ENCODE measurements around the gene GPATCH1. TPM values are rescaled to one million over a fixed set of nuclear protein-coding genes. Genes with fewer than 3 reads are reported as not detected.

The GPATCH1 gene
- total and polyA plus RNA-seq, 2 of the 13 experiments (the other 11 are each of a cell fraction or from before 2014, with no cell fraction given): 6.8 to 6.9 TPM

DNA sequence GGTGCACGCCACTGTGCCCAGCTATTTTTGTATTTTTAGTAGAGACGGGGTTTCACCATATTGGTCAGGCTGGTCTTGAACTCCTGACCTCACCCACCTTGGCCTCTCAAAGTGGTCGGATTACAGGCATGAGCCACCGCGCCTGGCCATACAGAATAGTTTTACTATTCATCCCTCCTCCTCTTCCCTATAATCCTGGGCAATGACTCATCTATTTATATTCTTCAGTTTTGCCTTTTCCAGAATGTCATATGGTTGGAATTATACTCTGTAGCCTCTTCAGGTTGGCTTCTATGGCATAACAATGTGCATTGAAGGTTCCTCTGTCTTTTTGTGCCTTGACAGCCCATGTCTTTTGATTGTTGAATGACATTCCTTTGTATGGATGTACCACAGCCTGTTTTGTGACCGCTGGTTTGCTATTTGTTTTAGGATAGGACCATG is 91.0 kb downstream of the GPATCH1 start:
- CTCF ChIA-PET (ENCODE audit: low intra/inter-chr PET ratio, low total read pairs): no interaction called here
- no peaks in the 10 kb centered on the region for H4K20me1 ChIP-seq (ENCODE audit: insufficient read depth, low read length)
- H3K4me1 ChIP-seq (ENCODE audit: insufficient read depth, low read length): peaks cover 49% of the 10 kb centered on the region
- POLR2A ChIA-PET: no interaction called here
- in situ Hi-C loops (cut with HindIII; ENCODE audit: extremely low pct_ligation_motif_present, low pct_unique_long_range_greater_than_20kb) (no loop called here), intact Hi-C loops (cut with micrococcal nuclease; ENCODE audit: unreplicated experiment) (no loop called here)
- peaks cover 8% of the 10 kb centered on the region for H3K9me3 ChIP-seq (ENCODE audit: low read length)
- FAIRE-seq (no peak), ATAC-seq (no peak), DNase-seq (ENCODE audit: low spot score) (no peak)
- no TSS peak for BruUV-seq (replicated peaks)
- no peak overlapping the region for H3K27ac ChIP-seq (ENCODE audit: extremely low read length, insufficient read depth, low read length)
- TF ChIP-seq NFE2L2 (IDR thresholded peaks at IDR 0.05; ENCODE audit: low read length) (peak; percentile 34; the same call in 1 of the 2 replicates), ZNF3 (CRISPR knock-in tag; IDR thresholded peaks at IDR 0.05) (0 out of 2 replicates have a peak, but pooled peaks have one; percentile 60), BRCA1 (CRISPR knock-in tag; IDR thresholded peaks at IDR 0.05) (no peak)
- TF ChIP-seq, protein P1, sequence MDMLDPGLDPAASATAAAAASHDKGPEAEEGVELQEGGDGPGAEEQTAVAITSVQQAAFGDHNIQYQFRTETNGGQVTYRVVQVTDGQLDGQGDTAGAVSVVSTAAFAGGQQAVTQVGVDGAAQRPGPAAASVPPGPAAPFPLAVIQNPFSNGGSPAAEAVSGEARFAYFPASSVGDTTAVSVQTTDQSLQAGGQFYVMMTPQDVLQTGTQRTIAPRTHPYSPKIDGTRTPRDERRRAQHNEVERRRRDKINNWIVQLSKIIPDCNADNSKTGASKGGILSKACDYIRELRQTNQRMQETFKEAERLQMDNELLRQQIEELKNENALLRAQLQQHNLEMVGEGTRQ (IDR thresholded peaks at IDR 0.05; ENCODE audit: low read depth, low read length): no peak
- TF ChIP-seq, protein P1 (CRISPR knock-in tag; IDR thresholded peaks at IDR 0.05; ENCODE audit: borderline replicate concordance): no peak
- TF ChIP-seq, protein P2, sequence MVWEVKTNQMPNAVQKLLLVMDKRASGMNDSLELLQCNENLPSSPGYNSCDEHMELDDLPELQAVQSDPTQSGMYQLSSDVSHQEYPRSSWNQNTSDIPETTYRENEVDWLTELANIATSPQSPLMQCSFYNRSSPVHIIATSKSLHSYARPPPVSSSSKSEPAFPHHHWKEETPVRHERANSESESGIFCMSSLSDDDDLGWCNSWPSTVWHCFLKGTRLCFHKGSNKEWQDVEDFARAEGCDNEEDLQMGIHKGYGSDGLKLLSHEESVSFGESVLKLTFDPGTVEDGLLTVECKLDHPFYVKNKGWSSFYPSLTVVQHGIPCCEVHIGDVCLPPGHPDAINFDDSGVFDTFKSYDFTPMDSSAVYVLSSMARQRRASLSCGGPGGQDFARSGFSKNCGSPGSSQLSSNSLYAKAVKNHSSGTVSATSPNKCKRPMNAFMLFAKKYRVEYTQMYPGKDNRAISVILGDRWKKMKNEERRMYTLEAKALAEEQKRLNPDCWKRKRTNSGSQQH (CRISPR knock-in tag; IDR thresholded peaks at IDR 0.05; ENCODE audit: low read depth): no peak
- 82% methylated on average over 6 of the region's 6 CpGs for WGBS (ENCODE audit: low lambda C conversion rate)
- H3K27me3 ChIP-seq (ENCODE audit: control insufficient read depth in 1 of 2, insufficient read depth in 2 of 2, low read length in 2 of 2): no peaks in the 10 kb centered on the region; a peak in 1 of 5 replicates
- no peak overlapping the region for H3K4me3 ChIP-seq (replicated peaks in 1 of 3; ENCODE audit: insufficient read depth in 1 of 3, low read depth in 2 of 3, low read length in 3 of 3)
- peaks cover 7% of the 10 kb centered on the region for H3K79me2 ChIP-seq (ENCODE audit: insufficient read depth, low read length)
- H2AFZ ChIP-seq (ENCODE audit: low read length): no peak overlapping the region
- H3K4me2 ChIP-seq (ENCODE audit: low read depth, low read length): no peak overlapping the region
- H3K9ac ChIP-seq (ENCODE audit: insufficient read depth, low read depth, low read length): no peak overlapping the region
- H3K36me3 ChIP-seq (replicated peaks in 1 of 2; ENCODE audit: control insufficient read depth in 1 of 2, insufficient read depth in 2 of 2, low read length in 2 of 2): no peaks in the 10 kb centered on the region
